Muscle layer of duodenum (tissue), 2 donors: ENCODE data around the gene OGFR.

ENCODE experiments used
- H3K27ac ChIP-seq: one replicate; pipeline ENCODE4 v1.7.0; 2013; ENCODE audit warnings: mild to moderate bottlenecking, low read length
- H3K27me3 ChIP-seq: one replicate; pipeline ENCODE4 v1.7.0; 2013; ENCODE audit warnings: low read depth, mild to moderate bottlenecking, control low read depth, low read length
- H3K36me3 ChIP-seq, 2 donors: one replicate each; pipeline ENCODE4 v1.7.0; 2013; ENCODE audit warnings: low read length in 2 of 2, control low read depth in 1 of 2, mild to moderate bottlenecking in 1 of 2; ENCODE audit not compliant: insufficient read depth in 2 of 2, control insufficient read depth in 1 of 2
- H3K4me1 ChIP-seq, 2 donors: one replicate each; pipeline ENCODE4 v1.7.0; 2013; ENCODE audit warnings: low read length in 2 of 2, mild to moderate bottlenecking in 2 of 2, control low read depth in 1 of 2, moderate library complexity in 1 of 2; ENCODE audit not compliant: insufficient read depth in 2 of 2, control insufficient read depth in 1 of 2
- H3K4me3 ChIP-seq, 2 donors: one replicate each; pipeline ENCODE4 v1.7.0; 2013; ENCODE audit warnings: low read length in 2 of 2, low read depth in 1 of 2, mild to moderate bottlenecking in 1 of 2
- H3K9me3 ChIP-seq, 2 donors: one replicate each; pipeline ENCODE4 v1.7.0; 2013; ENCODE audit warnings: low read length in 2 of 2, control low read depth in 1 of 2, mild to moderate bottlenecking in 1 of 2; ENCODE audit not compliant: control insufficient read depth in 1 of 2
- donor health status: healthy.

The OGFR gene

DNA sequence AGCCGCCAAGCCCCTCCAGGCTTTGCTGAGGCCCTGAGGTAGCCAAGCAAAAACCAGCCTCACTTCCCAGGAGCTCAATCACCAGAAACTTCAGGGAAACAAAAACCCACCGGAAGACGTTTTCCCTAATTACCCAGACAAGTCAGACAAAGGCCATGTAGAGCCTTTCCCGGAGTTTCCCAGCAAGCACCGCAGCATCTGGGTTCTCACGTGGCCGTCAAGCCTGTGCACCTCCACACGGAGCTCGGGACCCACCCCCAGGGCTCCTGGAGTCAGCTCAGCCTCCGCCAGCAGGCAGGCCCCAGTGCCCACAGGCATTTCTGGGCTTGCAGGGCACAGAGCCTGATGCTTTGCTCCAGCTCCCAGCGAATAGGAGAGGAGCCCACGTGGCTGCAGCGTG is 18.5 kb upstream of the OGFR start:
- H3K36me3 ChIP-seq, result no peaks in the 10 kb centered on the region
- no peak overlapping the region for H3K27ac ChIP-seq
- no peaks in the 10 kb centered on the region for H3K27me3 ChIP-seq
- no peaks in the 10 kb centered on the region for H3K9me3 ChIP-seq
- no peak overlapping the region for H3K4me3 ChIP-seq
- H3K4me1 ChIP-seq, result peaks cover 0 to 18% of the 10 kb centered on the region in 2 donors

DNA sequence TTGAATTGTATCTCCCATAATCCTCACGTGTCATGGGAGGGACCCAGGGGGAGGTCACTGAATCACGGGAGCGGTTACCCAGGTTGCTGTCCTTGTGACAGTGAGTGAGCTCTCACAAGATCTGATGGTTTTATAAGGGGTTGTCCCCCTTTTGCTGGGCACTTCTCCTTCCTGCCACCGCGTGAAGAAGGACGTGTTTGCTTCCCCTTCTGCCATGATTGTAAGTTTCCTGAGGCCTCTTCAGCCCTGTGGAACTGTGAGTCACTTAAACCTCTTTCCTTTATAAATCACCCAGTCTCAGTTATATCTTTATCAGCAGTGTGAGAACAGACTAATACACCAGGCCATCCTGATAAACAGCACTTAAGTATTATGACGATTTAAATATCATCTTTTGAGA is 17.3 kb upstream of the OGFR start:
- Histone ChIP-seq H3K4me3 (no peak overlapping the region), H3K36me3 (no peaks in the 10 kb centered on the region), H3K4me1 (peaks cover 0 to 24% of the 10 kb centered on the region in 2 donors), H3K9me3 (no peaks in the 10 kb centered on the region), H3K27me3 (no peaks in the 10 kb centered on the region), H3K27ac (no peak overlapping the region)

DNA sequence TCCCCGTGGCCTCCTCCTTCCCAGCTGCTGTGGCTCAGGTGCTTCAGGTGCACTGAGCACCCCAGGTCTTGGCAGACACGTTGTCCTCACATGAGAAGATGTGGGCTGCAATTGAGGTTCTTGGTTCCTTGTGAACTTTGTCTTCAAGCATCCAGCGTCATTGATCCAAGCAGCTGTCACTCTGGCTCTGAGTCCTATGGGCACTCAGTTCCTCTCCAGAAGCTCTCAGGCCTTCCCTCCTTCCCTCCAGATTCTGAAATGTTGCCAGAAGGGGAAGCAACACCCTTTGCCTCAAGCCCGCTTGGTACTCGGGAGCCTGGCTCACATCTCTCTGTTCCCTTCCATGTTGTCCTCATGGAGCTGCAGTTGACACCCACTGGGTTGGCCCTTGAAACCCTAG is 16.8 kb upstream of the OGFR start:
- Histone ChIP-seq H3K4me3 (no peak overlapping the region), H3K36me3 (no peaks in the 10 kb centered on the region), H3K27ac (no peak overlapping the region), H3K27me3 (no peaks in the 10 kb centered on the region), H3K4me1 (peaks cover 0 to 18% of the 10 kb centered on the region in 2 donors), H3K9me3 (no peaks in the 10 kb centered on the region)

DNA sequence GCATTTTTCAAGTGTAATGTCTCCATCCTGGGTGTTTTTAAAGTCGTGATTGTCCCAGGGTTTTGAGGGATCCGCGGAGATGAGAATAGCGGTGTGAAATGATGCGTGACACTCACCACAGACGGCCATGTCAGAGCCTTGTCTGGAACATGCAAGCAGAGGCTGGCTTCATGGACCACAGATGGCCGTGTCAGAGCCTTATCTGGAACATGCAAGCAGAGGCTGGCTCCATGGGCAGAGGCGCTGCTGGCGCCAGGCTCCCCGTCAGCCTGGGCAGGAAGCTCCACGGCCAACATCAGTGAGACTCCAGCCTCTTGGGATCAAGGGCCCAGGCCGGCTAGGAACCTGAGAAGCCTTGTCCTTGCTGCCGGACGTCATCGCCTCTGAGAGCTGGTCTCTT is 16.0 kb upstream of the OGFR start:
- Histone ChIP-seq H3K4me1 (peaks cover 0 to 19% of the 10 kb centered on the region in 2 donors), H3K9me3 (no peaks in the 10 kb centered on the region), H3K36me3 (no peaks in the 10 kb centered on the region), H3K27me3 (no peaks in the 10 kb centered on the region), H3K4me3 (no peak overlapping the region), H3K27ac (no peak overlapping the region)

DNA sequence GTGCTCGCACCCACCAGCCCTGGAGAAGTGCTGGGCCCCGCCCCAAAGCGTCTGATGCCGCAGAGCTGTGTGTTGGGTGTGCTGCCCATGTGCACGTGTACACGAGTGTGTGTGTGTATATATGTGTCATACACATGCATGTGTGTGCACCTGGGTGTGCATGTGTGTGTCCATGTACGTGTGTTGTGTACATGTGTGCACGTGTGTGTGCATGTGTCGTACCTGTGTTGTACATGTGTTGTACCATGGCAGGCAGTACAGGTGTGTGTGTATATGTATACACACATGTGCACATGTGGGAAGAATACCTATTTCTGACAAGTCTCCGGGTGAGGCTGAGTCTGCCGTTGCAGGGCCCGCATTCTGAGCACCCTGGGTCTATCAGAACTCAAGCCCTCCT is 14.6 kb upstream of the OGFR start:
- Histone ChIP-seq H3K4me3 (no peak overlapping the region), H3K27ac (no peak overlapping the region), H3K4me1 (peaks cover 0 to 27% of the 10 kb centered on the region in 2 donors), H3K36me3 (no peaks in the 10 kb centered on the region), H3K27me3 (no peaks in the 10 kb centered on the region), H3K9me3 (no peaks in the 10 kb centered on the region)

DNA sequence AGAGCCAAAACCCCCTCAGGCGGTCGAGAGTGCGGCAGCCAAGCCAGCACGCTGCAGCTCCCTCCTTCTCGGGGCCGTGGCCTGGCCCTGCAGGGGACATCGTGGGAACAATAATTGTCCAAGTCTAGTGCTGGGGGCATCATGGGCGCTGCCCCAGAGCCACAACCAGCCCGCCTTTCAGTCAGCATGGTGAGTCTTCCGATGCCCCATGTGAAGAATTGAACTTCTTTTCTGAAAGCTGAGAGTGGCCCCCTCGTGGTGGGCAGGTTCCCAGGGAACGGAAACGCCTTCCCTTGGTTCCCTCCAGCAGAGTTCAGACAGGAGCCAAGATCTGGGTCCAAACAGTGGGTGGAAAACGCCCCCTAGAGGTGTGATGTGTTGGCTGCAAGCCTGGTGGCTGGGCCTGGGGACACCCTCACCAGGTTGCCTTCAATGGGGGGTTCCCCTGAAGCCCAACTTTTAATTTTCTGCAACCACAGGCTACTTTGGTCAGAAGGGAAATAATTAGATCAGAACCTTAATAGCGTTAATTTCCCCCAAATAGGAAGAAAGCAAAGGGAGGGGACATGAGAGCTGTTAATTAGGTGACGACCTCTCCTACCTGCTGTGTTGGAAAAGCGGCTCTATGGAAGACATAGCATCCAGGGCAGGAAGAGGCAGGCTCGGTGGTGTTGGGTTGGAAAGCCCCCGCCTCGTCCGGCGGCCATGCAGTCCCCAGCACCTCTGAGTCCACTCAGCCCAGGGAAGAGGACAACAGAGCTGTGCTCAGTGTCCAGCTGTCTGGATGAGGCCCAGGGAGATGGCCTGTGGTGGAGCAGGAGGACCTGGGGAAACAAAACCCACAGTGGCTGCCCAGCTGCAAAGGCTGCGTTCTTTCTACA is 13.1 kb upstream of the OGFR start:
- no peaks in the 10 kb centered on the region for H3K36me3 ChIP-seq
- no peak overlapping the region for H3K4me3 ChIP-seq
- H3K27me3 ChIP-seq, result no peaks in the 10 kb centered on the region
- H3K4me1 ChIP-seq, result peaks cover 0 to 18% of the 10 kb centered on the region in 2 donors
- no peaks in the 10 kb centered on the region for H3K9me3 ChIP-seq
- H3K27ac ChIP-seq, result no peak overlapping the region

DNA sequence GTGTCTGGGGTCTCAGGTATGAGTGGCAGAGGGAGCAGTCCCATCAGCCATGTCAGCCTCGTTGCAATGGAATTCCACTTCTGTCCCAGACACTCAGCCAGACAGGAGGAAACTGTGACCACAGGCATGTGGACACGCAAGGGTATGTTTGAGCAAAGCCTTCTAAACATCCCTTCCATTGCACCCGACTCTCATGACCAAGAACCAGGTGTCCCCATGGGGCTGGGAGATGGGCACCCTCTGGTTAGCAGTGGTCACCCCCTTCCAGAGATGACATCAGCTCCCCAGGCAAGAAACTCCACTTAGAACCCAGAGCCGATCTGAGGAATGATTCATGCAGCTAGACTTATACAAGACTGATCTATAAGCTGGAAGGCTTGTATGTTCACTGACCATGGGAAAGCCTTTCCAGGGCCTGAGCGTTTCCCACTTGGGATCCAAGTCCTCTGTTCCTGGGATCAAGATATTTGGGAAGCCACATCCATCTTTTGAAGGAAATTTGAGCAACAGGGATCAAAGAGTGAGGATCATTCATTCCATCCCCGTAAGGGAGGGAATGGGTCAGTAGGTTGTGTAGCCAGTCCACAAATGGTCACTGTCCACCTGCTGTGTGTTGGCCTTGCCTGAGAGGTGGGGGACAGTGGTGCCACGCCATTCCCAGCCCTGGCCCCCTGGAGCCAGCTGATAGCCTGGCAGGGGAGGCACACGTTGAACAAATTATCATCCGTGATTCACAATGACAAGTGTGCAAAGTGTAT is 12.3 kb upstream of the OGFR start:
- Histone ChIP-seq H3K27ac (no peak overlapping the region), H3K9me3 (no peaks in the 10 kb centered on the region), H3K27me3 (no peaks in the 10 kb centered on the region), H3K4me1 (peaks cover 0 to 24% of the 10 kb centered on the region in 2 donors), H3K36me3 (no peaks in the 10 kb centered on the region), H3K4me3 (no peak overlapping the region)

DNA sequence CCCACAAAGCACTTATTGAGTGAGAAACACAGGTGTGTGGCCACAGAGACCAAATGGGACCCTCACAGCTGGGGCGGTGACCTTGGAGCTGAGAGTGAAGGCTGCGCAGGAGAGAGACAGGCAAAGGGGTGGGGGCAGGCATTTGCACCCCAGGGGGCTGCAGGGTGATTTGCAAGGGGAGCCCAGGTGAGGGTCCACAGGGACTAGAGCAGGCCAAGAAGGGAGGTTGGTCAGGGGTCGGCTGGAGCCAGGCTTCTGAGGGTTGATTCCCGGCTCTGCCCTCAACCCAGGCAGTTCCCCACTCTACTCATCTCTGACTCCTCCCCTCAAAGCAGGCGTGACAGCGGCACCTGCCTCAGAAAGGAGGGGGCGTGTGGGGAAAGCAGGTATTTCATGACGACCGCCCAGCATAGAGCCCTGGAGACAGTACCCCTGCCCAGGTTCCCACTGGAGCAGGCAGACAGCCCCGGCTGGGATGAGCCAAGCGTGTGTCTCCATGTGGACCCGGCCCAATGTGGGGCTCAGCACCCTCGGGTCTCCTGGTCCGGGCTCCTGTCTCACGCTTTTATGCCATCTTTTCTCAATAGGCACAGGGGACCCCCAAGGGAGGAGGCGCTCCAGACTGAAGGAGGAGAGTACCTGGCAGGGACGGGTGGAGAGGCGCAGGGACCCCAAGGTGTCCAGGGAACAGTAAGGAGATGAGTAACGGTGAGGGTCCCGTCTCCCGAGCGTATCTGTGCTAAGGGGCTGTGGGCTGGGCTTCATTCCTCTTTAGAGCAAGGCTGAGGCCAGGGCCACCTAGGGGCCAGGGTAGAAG is 11.5 kb upstream of the OGFR start:
- peaks cover 0 to 6% of the 10 kb centered on the region in 2 donors for H3K36me3 ChIP-seq
- no peaks in the 10 kb centered on the region for H3K27me3 ChIP-seq
- H3K4me1 ChIP-seq, result peaks cover 0 to 28% of the 10 kb centered on the region in 2 donors
- H3K9me3 ChIP-seq, result no peaks in the 10 kb centered on the region
- H3K27ac ChIP-seq, result peak overlapping the region; percentile 80
- H3K4me3 ChIP-seq, result peak overlapping the region in 1 of 2 donors; percentile 53

DNA sequence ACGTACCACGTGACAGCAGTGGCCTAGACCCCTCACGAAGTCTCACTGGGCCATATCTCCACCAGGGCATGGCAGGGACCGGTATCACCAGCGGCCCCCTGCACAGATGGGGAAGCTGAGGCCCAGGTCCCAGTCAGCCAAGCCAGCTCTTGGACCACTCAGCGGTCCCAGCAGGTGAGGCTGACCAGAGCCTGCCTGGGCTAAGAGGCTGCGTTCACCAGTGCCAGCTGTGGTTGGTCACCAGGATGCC is 11.0 kb upstream of the OGFR start:
- H3K4me3 ChIP-seq, result peak overlapping the region; percentile 50 to 53
- no peaks in the 10 kb centered on the region for H3K27me3 ChIP-seq
- H3K27ac ChIP-seq, result peak overlapping the region; percentile 80
- H3K36me3 ChIP-seq, result peaks cover 0 to 9% of the 10 kb centered on the region in 2 donors
- peaks cover 0 to 28% of the 10 kb centered on the region in 2 donors for H3K4me1 ChIP-seq
- no peaks in the 10 kb centered on the region for H3K9me3 ChIP-seq

DNA sequence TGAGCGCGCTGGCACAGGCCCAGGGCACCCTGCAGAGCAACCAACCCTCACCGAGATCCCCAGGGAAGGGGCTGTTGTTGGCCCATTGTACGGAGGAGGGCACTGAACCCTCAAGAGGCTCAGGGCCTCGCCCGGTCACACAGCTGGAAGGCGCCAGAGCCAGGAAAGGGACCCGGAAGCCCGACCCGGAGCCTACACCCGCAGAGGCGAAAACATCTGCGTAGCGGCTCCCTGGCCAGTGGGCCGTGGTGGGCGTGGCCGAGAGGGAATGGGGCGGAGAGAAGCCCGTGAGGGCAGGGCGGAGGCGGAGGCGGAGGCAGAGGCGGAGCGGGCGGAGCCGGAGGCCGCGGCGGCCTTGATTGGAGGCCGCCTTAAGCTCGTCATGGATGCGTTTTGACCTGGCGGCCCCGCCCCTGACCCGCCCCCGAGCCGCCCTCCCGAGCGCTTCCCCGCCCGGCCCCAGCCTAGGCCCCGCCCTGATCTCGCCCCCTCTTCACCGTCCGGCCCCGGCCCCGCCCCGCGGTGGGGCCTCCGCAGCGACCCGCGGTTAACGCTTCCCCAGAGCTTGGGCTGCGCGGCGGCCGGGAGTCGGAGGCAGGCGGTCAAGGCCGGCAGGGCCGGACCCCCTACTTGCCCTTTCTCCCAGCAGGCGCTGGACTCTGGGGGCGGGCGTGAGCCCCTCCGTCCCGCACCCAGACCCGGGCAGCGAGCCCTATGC is 10.5 kb upstream of the OGFR start:
- Histone ChIP-seq H3K27ac (peak overlapping the region; percentile 80), H3K36me3 (peaks cover 5 to 14% of the 10 kb centered on the region in 2 donors), H3K27me3 (no peaks in the 10 kb centered on the region), H3K4me3 (peak overlapping the region; percentile 63 to 79), H3K9me3 (no peaks in the 10 kb centered on the region), H3K4me1 (peaks cover 0 to 28% of the 10 kb centered on the region in 2 donors)
